ENCODE data around the gene CUX1.

DNA sequence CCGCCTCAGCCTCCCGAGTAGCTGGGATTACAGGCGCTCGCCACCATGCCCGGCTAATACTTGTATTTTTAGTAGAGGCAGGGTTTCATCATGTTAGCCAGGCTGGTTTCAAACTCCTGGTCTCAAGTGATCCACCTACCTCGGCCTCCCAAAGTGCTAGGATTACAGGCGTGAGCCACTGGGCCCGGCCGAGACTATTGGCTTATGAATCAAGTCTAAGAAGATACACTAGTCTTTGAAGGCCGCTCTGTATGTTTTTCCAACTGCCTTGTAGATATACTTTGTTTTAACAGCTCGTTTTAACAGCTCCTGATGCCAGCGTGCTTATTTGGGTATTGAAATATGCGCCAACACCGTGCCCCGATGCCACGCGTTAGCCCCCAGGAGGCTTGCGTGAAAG lies 332.8 kb downstream of the CUX1 start:
- TF ChIP-seq POLR2A (IDR thresholded peaks at IDR 0.05): no peak
- TF ChIP-seq, protein P1, sequence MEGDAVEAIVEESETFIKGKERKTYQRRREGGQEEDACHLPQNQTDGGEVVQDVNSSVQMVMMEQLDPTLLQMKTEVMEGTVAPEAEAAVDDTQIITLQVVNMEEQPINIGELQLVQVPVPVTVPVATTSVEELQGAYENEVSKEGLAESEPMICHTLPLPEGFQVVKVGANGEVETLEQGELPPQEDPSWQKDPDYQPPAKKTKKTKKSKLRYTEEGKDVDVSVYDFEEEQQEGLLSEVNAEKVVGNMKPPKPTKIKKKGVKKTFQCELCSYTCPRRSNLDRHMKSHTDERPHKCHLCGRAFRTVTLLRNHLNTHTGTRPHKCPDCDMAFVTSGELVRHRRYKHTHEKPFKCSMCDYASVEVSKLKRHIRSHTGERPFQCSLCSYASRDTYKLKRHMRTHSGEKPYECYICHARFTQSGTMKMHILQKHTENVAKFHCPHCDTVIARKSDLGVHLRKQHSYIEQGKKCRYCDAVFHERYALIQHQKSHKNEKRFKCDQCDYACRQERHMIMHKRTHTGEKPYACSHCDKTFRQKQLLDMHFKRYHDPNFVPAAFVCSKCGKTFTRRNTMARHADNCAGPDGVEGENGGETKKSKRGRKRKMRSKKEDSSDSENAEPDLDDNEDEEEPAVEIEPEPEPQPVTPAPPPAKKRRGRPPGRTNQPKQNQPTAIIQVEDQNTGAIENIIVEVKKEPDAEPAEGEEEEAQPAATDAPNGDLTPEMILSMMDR (IDR thresholded peaks at IDR 0.05): no peak

Data from esophagus squamous epithelium (tissue), 4 donors.